ENCODE measurements around the gene TEX101.

TEX101 gene

GRCh38 chr19:43416951-43417623, 2.4 kb downstream of the TEX101 start:
- H3K4me3 ChIP-seq (ENCODE audit: insufficient read depth, low read depth, low read length): no peak overlapping the region
- no peak overlapping the region for H3K27ac ChIP-seq (ENCODE audit: insufficient read depth, low read depth, low read length, poor library complexity, severe bottlenecking)
- peaks cover 4% of the 10 kb centered on the region for H3K9me3 ChIP-seq (ENCODE audit: control insufficient read depth, low read length)
- H3K4me1 ChIP-seq (ENCODE audit: control insufficient read depth, insufficient read depth, low read length): no peaks in the 10 kb centered on the region
- 75 to 78% methylated on average over 4 of the region's 4 CpGs for WGBS, 2 experiments
- no peaks in the 10 kb centered on the region for H3K36me3 ChIP-seq (ENCODE audit: control insufficient read depth, insufficient read depth, low read length)
- no peaks in the 10 kb centered on the region for H3K27me3 ChIP-seq (ENCODE audit: control insufficient read depth, insufficient read depth, low read length, poor library complexity, severe bottlenecking)

GRCh38 chr19:43420954-43421353, 6.3 kb downstream of the TEX101 start:
- H3K36me3 ChIP-seq (ENCODE audit: control insufficient read depth, insufficient read depth, low read length): no peaks in the 10 kb centered on the region
- no peaks in the 10 kb centered on the region for H3K27me3 ChIP-seq (ENCODE audit: control insufficient read depth, insufficient read depth, low read length, poor library complexity, severe bottlenecking)
- no peak overlapping the region for H3K27ac ChIP-seq (ENCODE audit: insufficient read depth, low read depth, low read length, poor library complexity, severe bottlenecking)
- no peaks in the 10 kb centered on the region for H3K9me3 ChIP-seq (ENCODE audit: control insufficient read depth, low read length)
- 59 to 69% methylated on average over 6 of the region's 6 CpGs for WGBS, 2 experiments
- H3K4me1 ChIP-seq (ENCODE audit: control insufficient read depth, insufficient read depth, low read length): no peaks in the 10 kb centered on the region
- no peak overlapping the region for H3K4me3 ChIP-seq (ENCODE audit: insufficient read depth, low read depth, low read length)

GRCh38 chr19:43422000-43422688, 7.5 kb downstream of the TEX101 start:
- Histone ChIP-seq H3K36me3 (ENCODE audit: control insufficient read depth, insufficient read depth, low read length) (no peaks in the 10 kb centered on the region), H3K27me3 (ENCODE audit: control insufficient read depth, insufficient read depth, low read length, poor library complexity, severe bottlenecking) (no peaks in the 10 kb centered on the region), H3K27ac (ENCODE audit: insufficient read depth, low read depth, low read length, poor library complexity, severe bottlenecking) (no peak overlapping the region), H3K9me3 (ENCODE audit: control insufficient read depth, low read length) (no peaks in the 10 kb centered on the region), H3K4me1 (ENCODE audit: control insufficient read depth, insufficient read depth, low read length) (no peaks in the 10 kb centered on the region), H3K4me3 (ENCODE audit: insufficient read depth, low read depth, low read length) (no peak overlapping the region)
- 83 to 94% methylated on average over 2 of the region's 2 CpGs for whole genome bisulfite sequencing, 2 experiments

DNA sequence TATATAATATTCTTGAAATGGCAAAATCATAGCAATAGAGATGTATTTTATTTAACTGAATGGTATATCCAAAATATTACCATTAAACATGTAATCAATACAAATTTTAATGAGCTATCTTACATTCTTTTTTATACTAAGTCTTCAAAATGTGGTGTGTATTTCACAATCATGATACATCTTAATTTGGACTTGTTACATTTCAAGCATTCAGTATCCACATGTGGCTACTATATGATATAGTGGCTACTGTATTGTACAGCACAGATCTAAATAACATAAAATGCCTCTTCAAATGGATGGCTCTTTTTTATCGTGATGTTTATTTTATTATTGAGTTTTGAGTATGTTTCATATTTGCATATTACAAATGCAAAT, 8.0 kb downstream of the TEX101 start:
- WGBS, 2 experiments: no CpG with 5 or more reads among the region's 1 CpG
- Histone ChIP-seq H3K27ac (ENCODE audit: insufficient read depth, low read depth, low read length, poor library complexity, severe bottlenecking) (no peak overlapping the region), H3K9me3 (ENCODE audit: control insufficient read depth, low read length) (no peaks in the 10 kb centered on the region), H3K36me3 (ENCODE audit: control insufficient read depth, insufficient read depth, low read length) (no peaks in the 10 kb centered on the region), H3K27me3 (ENCODE audit: control insufficient read depth, insufficient read depth, low read length, poor library complexity, severe bottlenecking) (no peaks in the 10 kb centered on the region), H3K4me3 (ENCODE audit: insufficient read depth, low read depth, low read length) (no peak overlapping the region), H3K4me1 (ENCODE audit: control insufficient read depth, insufficient read depth, low read length) (no peaks in the 10 kb centered on the region)

DNA sequence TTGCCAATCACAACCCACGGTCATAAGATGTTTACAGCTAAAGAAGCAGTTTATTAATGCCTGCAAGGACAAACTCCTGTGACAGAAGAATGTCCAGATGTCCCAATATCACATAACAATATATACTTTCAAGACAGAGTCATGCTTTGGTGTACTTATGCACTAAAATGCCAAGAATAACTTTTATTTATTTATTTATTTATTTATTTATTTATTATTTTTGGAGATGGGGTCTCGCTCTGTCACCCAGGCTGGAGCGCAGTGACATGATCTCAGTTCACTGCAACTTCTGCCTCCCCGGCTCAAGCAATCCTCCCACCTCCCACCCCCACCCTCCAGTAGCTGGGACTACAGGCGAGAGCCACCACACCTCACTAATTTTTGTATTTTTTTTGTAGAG, 9.1 kb downstream of the TEX101 start:
- no peak overlapping the region for H3K4me3 ChIP-seq (ENCODE audit: insufficient read depth, low read depth, low read length)

GRCh38 chr19:43425567-43426392, 11.1 kb downstream of the TEX101 start:
- no peaks in the 10 kb centered on the region for H3K4me1 ChIP-seq (ENCODE audit: control insufficient read depth, insufficient read depth, low read length)
- H3K4me3 ChIP-seq (ENCODE audit: insufficient read depth, low read depth, low read length): no peak overlapping the region
- H3K27ac ChIP-seq (ENCODE audit: insufficient read depth, low read depth, low read length, poor library complexity, severe bottlenecking): no peak overlapping the region
- 43 to 44% methylated on average over 8 of the region's 8 CpGs for WGBS, 2 experiments
- no peaks in the 10 kb centered on the region for H3K27me3 ChIP-seq (ENCODE audit: control insufficient read depth, insufficient read depth, low read length, poor library complexity, severe bottlenecking)
- H3K36me3 ChIP-seq (ENCODE audit: control insufficient read depth, insufficient read depth, low read length): no peaks in the 10 kb centered on the region
- no peaks in the 10 kb centered on the region for H3K9me3 ChIP-seq (ENCODE audit: control insufficient read depth, low read length)

More for the DNA sequence above, 9.1 kb downstream of the TEX101 start:
- Histone ChIP-seq H3K27ac (ENCODE audit: insufficient read depth, low read depth, low read length, poor library complexity, severe bottlenecking) (no peak overlapping the region), H3K4me1 (ENCODE audit: control insufficient read depth, insufficient read depth, low read length) (no peaks in the 10 kb centered on the region), H3K9me3 (ENCODE audit: control insufficient read depth, low read length) (no peaks in the 10 kb centered on the region), H3K36me3 (ENCODE audit: control insufficient read depth, insufficient read depth, low read length) (no peaks in the 10 kb centered on the region), H3K27me3 (ENCODE audit: control insufficient read depth, insufficient read depth, low read length, poor library complexity, severe bottlenecking) (no peaks in the 10 kb centered on the region)
- WGBS, 2 experiments: 76 to 92% methylated on average over 5 of the region's 5 CpGs

GRCh38 chr19:43429395-43429794, 14.7 kb downstream of the TEX101 start:
- WGBS, 2 experiments: 87 to 91% methylated on average over 6 to 7 of the region's 7 CpGs
- no peaks in the 10 kb centered on the region for H3K27me3 ChIP-seq (ENCODE audit: control insufficient read depth, insufficient read depth, low read length, poor library complexity, severe bottlenecking)
- H3K4me1 ChIP-seq (ENCODE audit: control insufficient read depth, insufficient read depth, low read length): no peaks in the 10 kb centered on the region
- H3K9me3 ChIP-seq (ENCODE audit: control insufficient read depth, low read length): no peaks in the 10 kb centered on the region
- no peak overlapping the region for H3K27ac ChIP-seq (ENCODE audit: insufficient read depth, low read depth, low read length, poor library complexity, severe bottlenecking)
- no peaks in the 10 kb centered on the region for H3K36me3 ChIP-seq (ENCODE audit: control insufficient read depth, insufficient read depth, low read length)
- H3K4me3 ChIP-seq (ENCODE audit: insufficient read depth, low read depth, low read length): no peak overlapping the region

- no peaks in the 10 kb centered on the region for H3K4me1 ChIP-seq (ENCODE audit: control insufficient read depth, insufficient read depth, low read length)
- no peak overlapping the region for H3K4me3 ChIP-seq (ENCODE audit: insufficient read depth, low read depth, low read length)
- H3K27me3 ChIP-seq (ENCODE audit: control insufficient read depth, insufficient read depth, low read length, poor library complexity, severe bottlenecking): no peaks in the 10 kb centered on the region
- no peak overlapping the region for H3K27ac ChIP-seq (ENCODE audit: insufficient read depth, low read depth, low read length, poor library complexity, severe bottlenecking)
- no peaks in the 10 kb centered on the region for H3K36me3 ChIP-seq (ENCODE audit: control insufficient read depth, insufficient read depth, low read length)
- 76 to 78% methylated on average over 6 of the region's 6 CpGs for WGBS, 2 experiments
- no peaks in the 10 kb centered on the region for H3K9me3 ChIP-seq (ENCODE audit: control insufficient read depth, low read length)
These were observed 15.5 kb downstream of the TEX101 start for GRCh38 chr19:43430142-43430710.

DNA sequence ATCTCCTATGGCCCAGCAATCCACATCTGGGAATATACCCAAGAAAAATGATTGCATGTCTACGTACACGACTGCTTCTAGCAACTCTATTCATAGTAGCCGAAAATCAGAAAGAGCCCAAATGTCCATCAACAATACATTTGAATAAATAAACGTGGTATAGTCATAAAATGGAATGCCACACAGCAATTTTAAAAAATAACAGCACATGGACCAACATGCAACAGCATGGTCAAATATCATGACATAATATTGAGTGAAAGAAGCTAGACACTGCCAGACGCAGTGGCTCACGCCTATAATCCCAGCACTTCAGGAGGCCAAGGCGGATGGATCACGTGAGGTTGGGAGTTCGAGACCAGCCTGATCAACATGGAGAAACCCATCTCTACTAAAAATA, 16.3 kb downstream of the TEX101 start:
- Histone ChIP-seq H3K4me3 (ENCODE audit: insufficient read depth, low read depth, low read length) (no peak overlapping the region), H3K9me3 (ENCODE audit: control insufficient read depth, low read length) (no peaks in the 10 kb centered on the region), H3K27ac (ENCODE audit: insufficient read depth, low read depth, low read length, poor library complexity, severe bottlenecking) (no peak overlapping the region), H3K36me3 (ENCODE audit: control insufficient read depth, insufficient read depth, low read length) (no peaks in the 10 kb centered on the region), H3K27me3 (ENCODE audit: control insufficient read depth, insufficient read depth, low read length, poor library complexity, severe bottlenecking) (no peaks in the 10 kb centered on the region), H3K4me1 (ENCODE audit: control insufficient read depth, insufficient read depth, low read length) (no peaks in the 10 kb centered on the region)
- 92 to 94% methylated on average over 8 to 9 of the region's 9 CpGs for WGBS, 2 experiments

- H3K9me3 ChIP-seq (ENCODE audit: control insufficient read depth, low read length): no peaks in the 10 kb centered on the region
- H3K27ac ChIP-seq (ENCODE audit: insufficient read depth, low read depth, low read length, poor library complexity, severe bottlenecking): no peak overlapping the region
- H3K4me1 ChIP-seq (ENCODE audit: control insufficient read depth, insufficient read depth, low read length): no peaks in the 10 kb centered on the region
- H3K27me3 ChIP-seq (ENCODE audit: control insufficient read depth, insufficient read depth, low read length, poor library complexity, severe bottlenecking): no peaks in the 10 kb centered on the region
- 85 to 86% methylated on average over 2 of the region's 2 CpGs for WGBS, 2 experiments
- H3K4me3 ChIP-seq (ENCODE audit: insufficient read depth, low read depth, low read length): no peak overlapping the region
- no peaks in the 10 kb centered on the region for H3K36me3 ChIP-seq (ENCODE audit: control insufficient read depth, insufficient read depth, low read length)
These were observed 18.6 kb downstream of the TEX101 start for GRCh38 chr19:43433358-43433673.
